Sigmoid colon (tissue), 4 donors: ENCODE results near the gene MTOR.

ENCODE experiments used
- EP300 ChIP-seq, 4 donors: sonication (generic); formaldehyde crosslinking; IDR thresholded peaks; one replicate each; pipeline ENCODE4 v1.6.1; 2017; ENCODE audit warnings: antibody characterized with exemption in 4 of 4
- POLR2A ChIP-seq, 2 donors: fragments of 450-650 bp; IDR thresholded peaks; one replicate each; pipeline ENCODE4 v1.6.1; 2016; ENCODE audit warnings: antibody characterized with exemption in 2 of 2, mild to moderate bottlenecking in 2 of 2, moderate library complexity in 2 of 2
- POLR2AphosphoS5 ChIP-seq, 4 donors: sonication (generic); formaldehyde crosslinking; IDR thresholded peaks; one replicate each; pipeline ENCODE4 v1.6.1; 2017; ENCODE audit warnings: antibody characterized with exemption in 4 of 4
- TF ChIP-seq, protein P1 (sequence below), 4 experiments: fragments of 450-650 bp in 3 of 4; fragments of 200-600 bp in 1 of 4; IDR thresholded peaks; one replicate each; pipeline ENCODE4 v1.5.1; 2016 to 2019; ENCODE audit warnings: antibody characterized with exemption in 4 of 4, mild to moderate bottlenecking in 3 of 4, moderate library complexity in 2 of 4

DNA sequence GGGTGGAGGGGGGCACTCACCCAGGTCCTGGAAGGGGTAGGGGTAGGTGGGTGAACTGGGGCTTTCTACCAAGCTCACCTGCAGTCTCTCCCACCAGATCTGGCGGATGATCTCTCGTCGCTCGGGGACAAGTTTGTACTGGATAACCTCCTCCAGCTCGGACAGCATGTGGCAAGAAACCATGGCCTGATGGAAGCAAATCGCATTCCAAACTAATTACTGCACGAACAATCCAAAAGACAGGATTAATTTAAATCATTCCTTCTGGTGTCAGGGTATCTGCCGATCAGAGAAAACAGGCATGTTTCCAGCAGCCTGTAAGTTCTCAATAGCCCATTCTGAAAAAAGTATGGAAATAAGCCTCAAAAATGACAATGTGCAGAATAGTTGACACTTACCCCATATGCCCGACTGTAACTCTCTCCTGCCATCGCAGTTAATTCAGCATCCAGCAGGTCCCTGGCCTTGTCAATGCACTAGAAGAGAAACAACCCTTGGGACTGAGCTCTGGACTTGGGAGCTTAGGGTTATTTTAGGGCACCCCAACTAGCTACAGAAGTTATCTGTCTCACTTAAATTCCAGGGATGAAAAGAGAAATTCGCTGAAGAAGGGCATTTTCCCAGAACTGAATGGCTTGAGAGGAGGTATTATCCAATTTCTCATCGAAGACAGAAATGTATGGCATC lies 117.6 kb downstream of the MTOR start:
- TF ChIP-seq, protein P1, sequence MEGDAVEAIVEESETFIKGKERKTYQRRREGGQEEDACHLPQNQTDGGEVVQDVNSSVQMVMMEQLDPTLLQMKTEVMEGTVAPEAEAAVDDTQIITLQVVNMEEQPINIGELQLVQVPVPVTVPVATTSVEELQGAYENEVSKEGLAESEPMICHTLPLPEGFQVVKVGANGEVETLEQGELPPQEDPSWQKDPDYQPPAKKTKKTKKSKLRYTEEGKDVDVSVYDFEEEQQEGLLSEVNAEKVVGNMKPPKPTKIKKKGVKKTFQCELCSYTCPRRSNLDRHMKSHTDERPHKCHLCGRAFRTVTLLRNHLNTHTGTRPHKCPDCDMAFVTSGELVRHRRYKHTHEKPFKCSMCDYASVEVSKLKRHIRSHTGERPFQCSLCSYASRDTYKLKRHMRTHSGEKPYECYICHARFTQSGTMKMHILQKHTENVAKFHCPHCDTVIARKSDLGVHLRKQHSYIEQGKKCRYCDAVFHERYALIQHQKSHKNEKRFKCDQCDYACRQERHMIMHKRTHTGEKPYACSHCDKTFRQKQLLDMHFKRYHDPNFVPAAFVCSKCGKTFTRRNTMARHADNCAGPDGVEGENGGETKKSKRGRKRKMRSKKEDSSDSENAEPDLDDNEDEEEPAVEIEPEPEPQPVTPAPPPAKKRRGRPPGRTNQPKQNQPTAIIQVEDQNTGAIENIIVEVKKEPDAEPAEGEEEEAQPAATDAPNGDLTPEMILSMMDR (IDR thresholded peaks at IDR 0.05) = no peak
- TF ChIP-seq POLR2AphosphoS5 (IDR thresholded peaks at IDR 0.05) (no peak), POLR2A (IDR thresholded peaks at IDR 0.05) (no peak), EP300 (IDR thresholded peaks at IDR 0.05) (no peak)
